Stimulated activated CD4-positive, alpha-beta T cell treated with anti-CD3 and anti-CD28 coated beads, Interleukin-12 subunit alpha, Interleukin-12 subunit beta, amount 100 ng/mL, for 48 hours (primary cell): Measurements from ENCODE around the gene TH.

ENCODE experiments used
- DNase-seq, 3 donors: peaks; one replicate each; pipeline ENCODE4 v3.0.0-alpha.2; 2020; ENCODE audit warnings: low read depth in 2 of 3, low spot score in 1 of 3

Gene TH

GRCh38 chr11:2163428-2163978, 8.1 kb downstream of the TH start:
- DNase-seq, result no peak

- no peak for DNase-seq
These were observed 10.8 kb downstream of the TH start, which contains the start of gene INS for GRCh38 chr11:2160736-2161259. INS (minus strand) TSS chr11:2161209; CDS start chr11:2160971, 238 bp downstream.

DNA sequence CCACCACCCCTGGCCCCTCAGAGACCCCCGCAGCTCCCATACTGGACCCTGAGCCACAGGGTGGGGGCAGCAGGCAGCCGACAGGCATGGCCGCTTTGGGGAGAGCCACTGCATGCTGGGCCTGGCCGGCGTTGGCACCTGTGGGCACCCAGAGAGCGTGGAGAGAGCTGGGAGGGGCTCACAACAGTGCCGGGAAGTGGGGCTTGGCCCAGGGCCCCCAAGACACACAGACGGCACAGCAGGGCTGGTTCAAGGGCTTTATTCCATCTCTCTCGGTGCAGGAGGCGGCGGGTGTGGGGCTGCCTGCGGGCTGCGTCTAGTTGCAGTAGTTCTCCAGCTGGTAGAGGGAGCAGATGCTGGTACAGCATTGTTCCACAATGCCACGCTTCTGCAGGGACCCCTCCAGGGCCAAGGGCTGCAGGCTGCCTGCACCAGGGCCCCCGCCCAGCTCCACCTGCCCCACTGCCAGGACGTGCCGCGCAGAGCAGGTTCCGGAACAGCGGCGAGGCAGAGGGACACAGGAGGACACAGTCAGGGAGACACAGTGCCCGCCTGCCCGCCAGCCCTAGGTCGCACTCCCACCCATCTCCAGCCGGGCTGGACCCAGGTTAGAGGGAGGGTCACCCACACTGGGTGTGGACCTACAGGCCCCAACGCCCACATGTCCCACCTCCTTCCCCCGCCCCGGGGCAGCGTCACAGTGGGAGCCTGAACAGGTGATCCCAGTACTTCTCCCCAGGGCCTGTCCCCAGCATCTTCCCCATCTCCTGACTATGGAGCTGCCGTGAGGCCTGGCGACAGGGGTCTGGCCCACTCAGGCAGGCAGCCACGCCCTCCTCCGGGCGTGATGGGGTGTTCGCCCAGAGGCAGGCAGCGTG, 11.8 kb downstream of the TH start:
- no peak for DNase-seq

- no peak for DNase-seq
These were observed 12.6 kb downstream of the TH start for GRCh38 chr11:2158966-2159365.

DNA sequence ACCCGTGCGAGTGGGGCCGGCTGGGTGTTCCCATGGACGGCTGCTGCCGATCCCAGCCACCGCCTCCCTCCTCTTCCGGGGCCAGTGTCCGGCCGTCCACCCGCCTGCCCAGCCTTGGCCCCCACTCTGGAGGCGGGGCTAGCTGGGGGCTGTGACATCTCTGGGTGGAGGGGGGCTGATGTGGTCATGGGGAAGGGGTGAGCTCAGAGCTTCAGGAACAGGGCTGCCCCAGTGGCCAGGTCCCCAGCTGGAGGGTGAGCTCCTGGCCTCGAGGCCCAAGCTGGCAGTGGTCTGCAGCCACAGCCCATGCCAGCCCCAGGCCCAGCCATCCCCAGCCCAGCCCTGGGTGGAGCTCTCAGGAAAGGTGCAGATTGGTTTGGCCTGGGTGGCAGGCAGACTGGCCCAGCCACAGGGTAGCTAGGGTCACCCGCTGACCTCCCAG, 13.3 kb downstream of the TH start:
- no peak for DNase-seq

- DNase-seq, result no peak
These were observed 14.1 kb downstream of the TH start for GRCh38 chr11:2157294-2158040.

DNA sequence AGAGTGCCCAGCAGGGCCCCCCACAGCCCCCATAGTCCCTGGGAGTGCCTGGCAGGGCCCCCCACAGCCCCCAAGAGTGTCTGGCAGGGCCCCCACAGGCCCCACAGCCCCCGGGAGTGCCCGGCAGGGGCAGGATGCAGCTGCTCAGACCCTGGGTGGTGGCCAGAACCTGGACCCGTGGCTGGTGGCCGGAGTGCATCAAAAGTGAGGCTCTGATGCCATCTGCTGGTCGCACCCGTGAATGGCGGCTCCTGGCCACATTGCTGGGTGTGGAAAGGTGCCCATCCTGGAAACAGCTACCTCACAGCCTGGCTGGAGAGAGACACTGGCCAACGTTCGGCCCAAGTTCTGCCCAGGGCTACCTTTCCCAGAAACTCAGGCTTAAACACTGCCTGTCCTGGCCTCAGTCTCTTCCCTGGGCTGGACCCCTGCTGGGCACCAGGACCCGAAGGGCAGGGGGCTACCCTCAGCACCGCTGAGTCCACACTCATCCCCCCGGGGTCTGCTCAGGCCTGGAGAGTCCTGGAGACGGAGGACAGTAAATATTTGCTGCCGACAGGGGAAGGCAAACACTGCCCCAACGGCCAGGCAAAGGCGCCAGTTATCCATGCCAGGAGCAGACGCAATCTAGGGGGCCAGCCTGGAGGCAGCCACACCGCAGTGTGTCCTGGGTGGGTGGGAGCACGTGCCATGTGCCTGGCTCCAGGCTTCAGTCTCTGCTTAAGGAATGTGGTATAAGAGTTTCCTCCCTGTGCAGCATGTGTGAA, 15.0 kb downstream of the TH start:
- peak; percentile 30 to 68 (median 48) for DNase-seq

- no peak for DNase-seq
These were observed 16.1 kb downstream of the TH start for GRCh38 chr11:2155511-2155910.

DNA sequence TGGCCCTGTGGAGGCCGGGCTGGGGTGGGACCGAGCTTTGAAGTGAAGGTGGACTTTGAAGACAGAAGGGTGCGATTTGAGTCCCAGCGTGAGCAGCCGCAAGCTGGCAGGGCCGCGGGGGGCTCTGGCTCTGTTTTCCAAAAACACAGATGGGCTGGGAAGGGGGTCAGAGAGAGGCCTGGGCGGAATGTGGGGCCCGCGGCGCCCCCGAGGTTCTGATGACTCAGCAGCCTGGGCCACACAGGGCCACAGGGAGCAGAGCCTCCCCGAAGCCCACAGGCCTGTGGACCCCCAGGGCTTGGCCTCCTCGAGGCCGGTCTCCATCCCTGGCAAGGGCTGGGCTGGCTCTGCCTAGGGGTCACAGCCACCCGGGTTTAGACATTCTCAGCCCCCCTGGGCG, 16.7 kb downstream of the TH start:
- DNase-seq, result no peak

GRCh38 chr11:2154195-2154585, 17.4 kb downstream of the TH start:
- DNase-seq, result no peak

- DNase-seq, result no peak
These were observed 17.9 kb downstream of the TH start for GRCh38 chr11:2153581-2154194.

DNA sequence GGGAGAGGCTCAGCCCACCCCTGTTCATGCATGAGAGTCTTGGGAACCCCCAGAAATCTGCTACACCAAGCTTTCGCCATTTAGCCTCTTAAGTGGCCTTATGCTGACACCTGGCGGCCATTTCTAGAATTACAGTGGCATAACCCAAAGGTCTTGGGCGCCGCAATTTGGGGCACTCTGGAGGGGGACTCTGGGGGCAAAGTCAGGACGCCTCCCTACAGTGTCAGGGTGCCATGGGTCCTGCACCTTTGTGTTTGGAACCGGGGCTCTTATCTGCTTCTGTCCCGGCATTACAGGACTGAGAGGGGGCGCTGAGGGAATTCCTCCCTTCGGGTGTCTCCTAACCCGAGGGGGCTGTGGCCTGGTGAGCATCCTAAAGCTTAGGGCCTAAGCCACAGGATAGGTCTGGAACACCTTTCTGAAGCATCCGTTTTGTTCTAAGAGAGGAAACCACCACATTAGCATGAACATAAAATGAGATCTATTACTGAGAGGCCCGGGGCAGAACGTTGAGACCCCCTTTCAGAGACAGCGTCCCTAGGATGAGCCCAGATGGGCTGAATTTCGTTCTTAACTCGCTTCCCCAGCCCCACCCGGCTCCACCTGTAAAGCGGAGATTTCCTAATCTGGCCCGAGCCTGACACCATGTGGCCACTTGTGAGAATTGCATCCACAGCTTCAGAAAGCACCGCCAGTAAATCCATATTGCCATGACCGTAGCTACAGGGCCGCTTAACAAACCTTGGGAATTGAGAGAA, 19.9 kb downstream of the TH start:
- peak; percentile 57 to 81 (median 72) for DNase-seq

- no peak for DNase-seq
These were observed 21.5 kb downstream of the TH start for GRCh38 chr11:2149864-2150847.

GRCh38 chr11:2149460-2149859, 22.2 kb downstream of the TH start:
- DNase-seq, result no peak

- DNase-seq, result no peak
These were observed 23.0 kb downstream of the TH start for GRCh38 chr11:2148595-2148994.

- no peak for DNase-seq
These were observed 24.2 kb downstream of the TH start for GRCh38 chr11:2147391-2147790.

- DNase-seq, result no peak
These were observed 25.6 kb downstream of the TH start for GRCh38 chr11:2146051-2146450.

DNA sequence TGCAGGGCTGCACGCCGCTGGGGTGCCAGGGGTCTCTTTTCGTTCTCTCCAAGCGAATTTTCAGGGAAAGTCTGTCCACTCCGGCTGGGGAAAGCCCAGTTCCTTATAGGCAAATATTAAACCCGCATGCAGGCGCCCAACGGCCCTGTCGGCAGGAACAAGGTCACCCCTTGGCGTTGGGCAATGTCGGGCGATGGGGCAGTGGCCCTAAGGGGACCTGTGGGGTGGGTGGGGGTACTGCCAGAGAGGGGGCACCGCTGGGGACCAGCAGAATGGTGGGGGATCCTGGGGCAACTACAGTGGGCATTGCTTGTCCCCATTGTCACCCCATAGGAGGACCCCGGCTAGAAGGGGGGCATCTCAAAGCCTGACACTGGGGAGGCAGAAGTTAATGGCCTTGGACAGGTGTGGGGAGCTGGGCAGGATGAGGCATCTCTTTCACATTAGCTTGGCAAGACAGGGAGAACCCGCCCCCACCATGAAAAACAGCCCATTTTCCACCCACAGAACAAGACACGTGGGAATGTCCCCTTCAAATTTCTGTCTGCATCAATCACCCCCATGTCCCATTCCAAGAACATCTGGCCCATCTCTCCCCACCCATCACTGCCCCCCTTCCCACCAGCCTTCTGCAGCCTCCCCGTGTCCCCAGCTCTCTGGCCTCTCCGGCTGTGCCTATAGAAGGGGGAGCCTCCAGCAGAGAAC, 26.9 kb downstream of the TH start:
- DNase-seq, result no peak
